CD14-positive monocyte (primary cell): Measurements from ENCODE around the gene FLOT2. TPM values are rescaled to one million over a fixed set of nuclear protein-coding genes. Genes with fewer than 3 reads are reported as not detected.
A peak's percentile ranks its signal among the peaks of the same experiment; 100 is the strongest.

ENCODE experiments used
- DNase-seq, 3 donors: peaks; one replicate each; pipeline ENCODE4 v3.0.0-alpha.2; 2011 to 2022
- H2AFZ ChIP-seq: 2 replicates; pipeline ENCODE4 v1.6.0; 2012; ENCODE audit warnings: mild to moderate bottlenecking, low read depth, low read length, inconsistent platforms; ENCODE audit not compliant: insufficient read depth, poor library complexity, severe bottlenecking
- H3K27ac ChIP-seq, 2 donors: 1 replicate in 1 of 2; 2 replicates in 1 of 2; pipeline ENCODE4 v1.5.1; 2012 to 2013; ENCODE audit warnings: low read length in 2 of 2, control low read depth in 1 of 2, inconsistent platforms in 1 of 2, low read depth in 1 of 2, mild to moderate bottlenecking in 1 of 2
- H3K27me3 ChIP-seq, 2 donors: one replicate each; pipeline versions ENCODE4 v1.6.0 to v1.6.1; 2011 to 2013; ENCODE audit warnings: low read length in 2 of 2; ENCODE audit not compliant: control insufficient read depth in 2 of 2, insufficient read depth in 2 of 2
- H3K36me3 ChIP-seq, 2 donors: replicated peaks in 1 of 2; 1 replicate in 1 of 2; 2 replicates in 1 of 2; pipeline versions ENCODE4 v1.5.1 to v1.6.1; 2012 to 2013; ENCODE audit warnings: low read length in 2 of 2, control low read depth in 1 of 2, inconsistent platforms in 1 of 2, mild to moderate bottlenecking in 1 of 2; ENCODE audit not compliant: insufficient read depth in 2 of 2, control insufficient read depth in 1 of 2
- H3K4me1 ChIP-seq, 2 donors: 1 replicate in 1 of 2; 2 replicates in 1 of 2; pipeline versions ENCODE4 v1.5.1 to v1.6.1; 2012 to 2013; ENCODE audit warnings: low read length in 2 of 2, control low read depth in 1 of 2, inconsistent platforms in 1 of 2, mild to moderate bottlenecking in 1 of 2, moderate library complexity in 1 of 2; ENCODE audit not compliant: insufficient read depth in 2 of 2, control insufficient read depth in 1 of 2
- H3K4me2 ChIP-seq: replicated peaks from 2 replicates; pipeline ENCODE3; 2012; ENCODE audit warnings: low read length, moderate library complexity, mild to moderate bottlenecking; ENCODE audit not compliant: poor library complexity, severe bottlenecking; ENCODE audit errors: extremely low read depth
- H3K4me3 ChIP-seq, 3 experiments: fragments of 200-600 bp in 1 of 3; sonication (generic) in 1 of 3; replicated peaks in 1 of 3; 1 replicate in 2 of 3; 2 replicates in 1 of 3; pipeline ENCODE4 v1.5.1; 2011 to 2013; ENCODE audit warnings: low read length in 3 of 3, mild to moderate bottlenecking in 3 of 3, control low read depth in 2 of 3, low read depth in 2 of 3, inconsistent platforms in 1 of 3, moderate library complexity in 1 of 3
- H3K79me2 ChIP-seq: 2 replicates; pipeline ENCODE4 v1.6.0; 2012; ENCODE audit warnings: mild to moderate bottlenecking, control low read depth, inconsistent platforms, low read length, moderate library complexity; ENCODE audit not compliant: insufficient read depth
- H3K9ac ChIP-seq: 2 replicates; pipeline ENCODE4 v1.6.0; 2017; ENCODE audit warnings: low read length, mild to moderate bottlenecking; ENCODE audit not compliant: insufficient read depth, poor library complexity, severe bottlenecking
- H3K9me3 ChIP-seq, 2 donors: replicated peaks in 1 of 2; 1 replicate in 1 of 2; 2 replicates in 1 of 2; pipeline versions ENCODE4 v1.5.1 to v1.6.1; 2012 to 2013; ENCODE audit warnings: low read length in 2 of 2, control low read depth in 1 of 2; ENCODE audit not compliant: control insufficient read depth in 1 of 2, insufficient read depth in 1 of 2
- H4K20me1 ChIP-seq: 2 replicates; pipeline ENCODE4 v1.6.0; 2012; ENCODE audit warnings: mild to moderate bottlenecking, low read length, control low read depth, moderate library complexity; ENCODE audit not compliant: insufficient read depth
- H3K27ac Mint-ChIP-seq, 7 donors: one replicate each; pipeline ENCODE4 v1.8.0; 2020; ENCODE audit warnings: mild to moderate bottlenecking in 7 of 7, mixed read lengths in 7 of 7, moderate library complexity in 6 of 7, inconsistent platforms in 2 of 7
- H3K27me3 Mint-ChIP-seq, 3 donors: one replicate each; pipeline ENCODE4 v1.8.0; 2021 to 2022; ENCODE audit warnings: low read depth in 3 of 3, mild to moderate bottlenecking in 3 of 3, mixed read lengths in 3 of 3, moderate library complexity in 3 of 3, inconsistent platforms in 1 of 3
- H3K36me3 Mint-ChIP-seq, 2 donors: one replicate each; pipeline ENCODE4 v1.8.0; 2020; ENCODE audit warnings: mixed read lengths in 2 of 2, inconsistent platforms in 1 of 2, mild to moderate bottlenecking in 1 of 2
- H3K4me1 Mint-ChIP-seq: one replicate; pipeline ENCODE4 v1.8.0; 2020; ENCODE audit warnings: mild to moderate bottlenecking, mixed read lengths
- H3K4me3 Mint-ChIP-seq, 2 donors: one replicate each; pipeline ENCODE4 v1.8.0; 2020; ENCODE audit warnings: mild to moderate bottlenecking in 2 of 2, mixed read lengths in 2 of 2, moderate library complexity in 1 of 2
- H3K9me3 Mint-ChIP-seq, 7 donors: one replicate each; pipeline ENCODE4 v1.8.0; 2020 to 2022; ENCODE audit warnings: mixed read lengths in 7 of 7, mild to moderate bottlenecking in 6 of 7, moderate library complexity in 6 of 7, inconsistent platforms in 2 of 7
- CTCF ChIP-seq: fragments of 200-600 bp; IDR thresholded peaks from one replicate; pipeline ENCODE4 v1.8.0; 2022; ENCODE audit warnings: antibody characterized with exemption, mild to moderate bottlenecking
- WGBS: methylation state at CpG from one replicate; pipeline ENCODE4 v1.1.5; 2013; ENCODE audit warnings: missing lambda C conversion rate; ENCODE audit not compliant: insufficient coverage; 5-methylcytosine and 5-hydroxymethylcytosine counted together
- intact Hi-C, 2 donors: fragments of 100-400 bp; cut with micrococcal nuclease; formaldehyde crosslinking; loops; one replicate each; pipeline versions ENCODE4 v1.15.0 to v1.15.1; 2023
- polyA plus RNA-seq, 3 donors: library from polyadenylated mRNA; depleted of rRNA in 1 of 3; unstranded in 2 of 3; stranded (reverse) in 1 of 3; fragments of 300-500 nt in 2 of 3; fragments of >200 nt in 1 of 3; fragmentation: Illumina TruSeq in 2 of 3; gene quantifications; 1 replicate in 2 of 3; 2 replicates in 1 of 3; pipeline ENCODE4 v1.2.3, GENCODE V29; 2012 to 2021

Gene FLOT2
- polyA plus RNA-seq, 3 donors, result 138 to 271 (median 244) TPM

- Histone ChIP-seq H3K9ac (peak overlapping the region; percentile 47), H3K4me1 (peaks cover 38 to 50% of the 10 kb centered on the region in 2 donors), H4K20me1 (peaks cover 13% of the 10 kb centered on the region), H3K9me3 (no peaks in the 10 kb centered on the region), H3K4me2 (peak overlapping the region; percentile 70), H2AFZ (no peak overlapping the region), H3K79me2 (peaks cover 80% of the 10 kb centered on the region), H3K27me3 (no peaks in the 10 kb centered on the region), H3K36me3 (peaks cover 34 to 40% of the 10 kb centered on the region in 2 donors), H3K4me3 (peak overlapping the region; percentile 10 to 55 (median 52)), H3K27ac (peak overlapping the region; percentile 84 to 95)
- H3K36me3 Mint-ChIP-seq, result peaks cover 57 to 63% of the 10 kb centered on the region in 2 donors
- intact Hi-C loops, result loop anchor here in 1 of 2 donors (2.0 kb wide), 1 partner anchor 23 kb away; no protein-coding TSS in a partner anchor
- peak overlapping the region; percentile 97 to 99 (median 99) for H3K27ac Mint-ChIP-seq
- no peak for TF ChIP-seq CTCF
- peaks cover 0 to 4% (median 0%) of the 10 kb centered on the region in 7 donors for H3K9me3 Mint-ChIP-seq
- H3K4me3 Mint-ChIP-seq, result peak overlapping the region; percentile 68 to 87
- no CpG with 5 or more reads among the region's 2 CpGs for whole genome bisulfite sequencing
- DNase-seq, result peak; percentile 89 to 96 (median 90)
- peaks cover 54% of the 10 kb centered on the region for H3K4me1 Mint-ChIP-seq
- no peaks in the 10 kb centered on the region for H3K27me3 Mint-ChIP-seq
These were observed 28.4 kb upstream of the FLOT2 start for GRCh38 chr17:28925912-28926365.

GRCh38 chr17:28920201-28920600, 22.7 kb upstream of the FLOT2 start:
- Mint-ChIP-seq H3K4me1 (peaks cover 17% of the 10 kb centered on the region), H3K9me3 (no peaks in the 10 kb centered on the region)
- no peak overlapping the region for H2AFZ ChIP-seq

More at GRCh38 chr17:28920201-28920600, 22.7 kb upstream of the FLOT2 start:
- no peak overlapping the region for H3K4me3 Mint-ChIP-seq
- peaks cover 8 to 17% of the 10 kb centered on the region in 2 donors for H3K4me1 ChIP-seq
- H3K36me3 Mint-ChIP-seq, result peaks cover 85 to 95% of the 10 kb centered on the region in 2 donors
- no peak overlapping the region for H3K4me3 ChIP-seq
- TF ChIP-seq CTCF, result no peak
- H3K79me2 ChIP-seq, result peaks cover 31% of the 10 kb centered on the region
- H3K27me3 Mint-ChIP-seq, result peaks cover 0 to 2% (median 0%) of the 10 kb centered on the region in 3 donors
- no peaks in the 10 kb centered on the region for H3K27me3 ChIP-seq
- peaks cover 33% of the 10 kb centered on the region for H4K20me1 ChIP-seq
- no peak overlapping the region for H3K4me2 ChIP-seq
- no peak overlapping the region for H3K27ac ChIP-seq
- DNase-seq, result no peak
- peak overlapping the region in 5 of 7 donors; percentile 25 to 69 (median 35) for H3K27ac Mint-ChIP-seq
- intact Hi-C loops, result no loop called here
- no peaks in the 10 kb centered on the region for H3K9me3 ChIP-seq
- no peak overlapping the region for H3K9ac ChIP-seq
- H3K36me3 ChIP-seq, result peaks cover 88 to 90% of the 10 kb centered on the region in 2 donors
